Activated T-helper 1 cell treated with anti-CD3 and anti-CD28 coated beads, Interleukin-12 subunit alpha, Interleukin-12 subunit beta, Interleukin-2, Interleukin-4 antibody, amounts not matched to agents 30 ng/mL and 10 ng/mL and 1 ng/mL, durations not matched to agents 14 hours and 24 hours and 36 hours (primary cell): ENCODE measurements around the gene EGF. TPM values are rescaled to one million over a fixed set of nuclear protein-coding genes. Genes with fewer than 3 reads are reported as not detected.
"Not testable (repeated sequence)": the region's sequence is repeated elsewhere in the genome, so short reads cannot be mapped to it uniquely, and the experiment has no call there.

Experiments
- DNase-seq: peaks from one replicate; pipeline ENCODE4 v3.0.0; 2021; ENCODE audit warnings: low spot score
- H3K27ac Mint-ChIP-seq: one replicate; pipeline ENCODE4 v1.8.0; 2021; ENCODE audit warnings: mild to moderate bottlenecking, mixed read lengths
- H3K27me3 Mint-ChIP-seq: one replicate; pipeline ENCODE4 v1.8.0; 2022; ENCODE audit warnings: mild to moderate bottlenecking, moderate library complexity, mixed read lengths; ENCODE audit not compliant: insufficient read depth
- H3K36me3 Mint-ChIP-seq: one replicate; pipeline ENCODE4 v1.8.0; 2021; ENCODE audit warnings: low read depth, mixed read lengths
- H3K4me1 Mint-ChIP-seq: one replicate; pipeline ENCODE4 v1.8.0; 2021; ENCODE audit warnings: low read depth, mixed read lengths
- H3K4me3 Mint-ChIP-seq: one replicate; pipeline ENCODE4 v1.8.0; 2021; ENCODE audit warnings: mild to moderate bottlenecking, moderate library complexity, mixed read lengths
- H3K9me3 Mint-ChIP-seq: one replicate; pipeline ENCODE4 v1.8.0; 2021; ENCODE audit warnings: mixed read lengths
- intact Hi-C: fragments of 100-400 bp; cut with micrococcal nuclease; formaldehyde crosslinking; loops from one replicate; pipeline ENCODE4 v1.15.1; 2024
- total RNA-seq: library from RNA; stranded (reverse); gene quantifications from 2 replicates; pipeline ENCODE4 v1.2.3, GENCODE V29; 2022

The EGF gene
- total RNA-seq, 1 donor from 2014 or later, result not detected

DNA sequence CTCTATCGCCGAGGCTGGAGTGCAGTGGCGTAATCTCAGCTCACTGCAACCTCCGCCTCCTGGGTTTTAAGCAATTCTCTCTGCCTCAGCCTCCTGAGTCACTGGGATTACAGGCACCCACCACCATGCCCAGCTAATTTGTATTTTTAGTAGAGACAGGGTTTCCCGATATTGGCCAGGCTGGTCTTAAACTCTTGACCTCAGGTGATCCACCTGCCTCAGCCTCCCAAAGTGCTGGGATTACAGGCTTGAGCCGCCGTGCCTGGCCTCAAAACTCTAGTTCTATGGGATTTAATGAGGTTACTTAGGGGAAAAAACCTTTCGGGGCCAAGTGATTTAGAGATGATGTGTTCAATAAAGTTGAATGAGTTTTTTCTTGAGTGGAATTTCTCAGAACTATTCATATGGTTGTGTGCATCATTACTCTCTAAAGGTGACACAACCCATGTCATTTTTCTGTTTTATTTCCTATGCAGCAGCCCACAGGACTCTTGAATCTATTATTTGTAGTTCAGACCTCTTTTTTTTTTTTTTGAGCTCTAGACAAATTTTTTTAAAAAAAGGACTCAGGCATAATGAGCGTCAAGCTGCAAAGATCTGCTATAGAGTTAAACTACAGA is 36.5 kb downstream of the EGF start:
- DNase-seq, intact Hi-C loops, H3K4me1 Mint-ChIP-seq, H3K4me3 Mint-ChIP-seq, H3K27ac Mint-ChIP-seq, H3K9me3 Mint-ChIP-seq, H3K27me3 Mint-ChIP-seq, H3K36me3 Mint-ChIP-seq: not testable (repeated sequence)

GRCh38 chr4:109952612-109953011 is 39.9 kb downstream of the EGF start:
- no peak overlapping the region for H3K27ac Mint-ChIP-seq
- intact Hi-C loops, result no loop called here
- H3K4me3 Mint-ChIP-seq, result no peak overlapping the region
- H3K27me3 Mint-ChIP-seq, result peaks cover 3% of the 10 kb centered on the region
- H3K4me1 Mint-ChIP-seq, result no peaks in the 10 kb centered on the region
- no peaks in the 10 kb centered on the region for H3K9me3 Mint-ChIP-seq
- DNase-seq, result no peak
- no peaks in the 10 kb centered on the region for H3K36me3 Mint-ChIP-seq

DNA sequence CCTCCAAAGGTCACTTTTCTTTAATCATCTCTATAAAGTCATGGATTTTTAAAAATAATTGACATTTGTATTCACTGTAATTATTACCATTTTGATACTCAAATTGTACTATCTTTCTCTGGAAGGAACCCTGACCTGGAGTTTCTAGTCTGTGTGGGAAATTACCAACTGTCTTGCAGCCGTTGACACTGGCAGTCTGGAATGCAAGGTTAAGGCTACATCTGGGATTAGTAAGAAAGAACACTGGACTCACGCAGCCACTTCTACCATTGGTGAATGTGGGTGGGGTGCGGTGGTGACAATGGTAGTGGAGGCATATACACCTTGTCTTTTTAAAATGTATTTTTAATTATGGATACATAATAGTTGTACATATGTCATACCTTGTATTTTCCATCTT is 40.9 kb downstream of the EGF start:
- intact Hi-C loops, result no loop called here
- Mint-ChIP-seq H3K4me3 (no peak overlapping the region), H3K36me3 (no peaks in the 10 kb centered on the region), H3K27ac (no peak overlapping the region), H3K4me1 (no peaks in the 10 kb centered on the region), H3K9me3 (no peaks in the 10 kb centered on the region), H3K27me3 (peaks cover 3% of the 10 kb centered on the region)
- no peak for DNase-seq

DNA sequence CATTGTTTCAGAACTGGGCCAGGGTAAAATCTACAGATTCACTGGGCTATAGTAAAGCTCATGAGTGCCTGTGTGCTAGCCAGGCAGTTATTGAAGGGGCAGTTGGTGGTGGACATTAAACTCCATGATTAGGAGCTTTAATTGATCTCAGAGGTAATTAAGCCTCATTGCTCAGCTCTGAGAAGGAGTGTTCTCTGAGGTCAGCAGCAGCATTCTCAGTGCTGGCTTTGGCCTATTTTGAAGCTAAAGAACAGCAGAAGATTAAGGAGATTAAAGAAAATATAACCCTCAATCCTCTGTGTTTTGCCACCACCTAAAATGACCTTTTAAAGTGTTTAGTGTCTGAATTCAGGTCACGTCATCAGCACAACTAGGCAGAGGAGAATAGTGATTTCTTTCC is 42.5 kb downstream of the EGF start:
- no peaks in the 10 kb centered on the region for H3K4me1 Mint-ChIP-seq
- DNase-seq, result no peak
- intact Hi-C loops, result no loop called here
- no peaks in the 10 kb centered on the region for H3K9me3 Mint-ChIP-seq
- no peak overlapping the region for H3K4me3 Mint-ChIP-seq
- no peaks in the 10 kb centered on the region for H3K36me3 Mint-ChIP-seq
- peaks cover 3% of the 10 kb centered on the region for H3K27me3 Mint-ChIP-seq
- H3K27ac Mint-ChIP-seq, result no peak overlapping the region

- Mint-ChIP-seq H3K27me3 (peaks cover 7% of the 10 kb centered on the region), H3K9me3 (no peaks in the 10 kb centered on the region), H3K4me1 (no peaks in the 10 kb centered on the region), H3K27ac (no peak overlapping the region), H3K36me3 (no peaks in the 10 kb centered on the region), H3K4me3 (no peak overlapping the region)
- DNase-seq, result no peak
- intact Hi-C loops, result no loop called here
Measured at GRCh38 chr4:109957227-109957626, 44.5 kb downstream of the EGF start.

GRCh38 chr4:109959195-109959594 is 46.5 kb downstream of the EGF start:
- Mint-ChIP-seq H3K9me3 (no peaks in the 10 kb centered on the region), H3K36me3 (no peaks in the 10 kb centered on the region), H3K27me3 (peaks cover 10% of the 10 kb centered on the region), H3K27ac (no peak overlapping the region), H3K4me1 (no peaks in the 10 kb centered on the region), H3K4me3 (no peak overlapping the region)
- no peak for DNase-seq
- intact Hi-C loops, result no loop called here

- Mint-ChIP-seq H3K27ac (no peak overlapping the region), H3K27me3 (peaks cover 20% of the 10 kb centered on the region), H3K36me3 (no peaks in the 10 kb centered on the region), H3K4me3 (no peak overlapping the region), H3K9me3 (no peaks in the 10 kb centered on the region), H3K4me1 (no peaks in the 10 kb centered on the region)
- DNase-seq, result no peak
- intact Hi-C loops, result no loop called here
Measured at GRCh38 chr4:109962401-109962800, 49.7 kb downstream of the EGF start.

DNA sequence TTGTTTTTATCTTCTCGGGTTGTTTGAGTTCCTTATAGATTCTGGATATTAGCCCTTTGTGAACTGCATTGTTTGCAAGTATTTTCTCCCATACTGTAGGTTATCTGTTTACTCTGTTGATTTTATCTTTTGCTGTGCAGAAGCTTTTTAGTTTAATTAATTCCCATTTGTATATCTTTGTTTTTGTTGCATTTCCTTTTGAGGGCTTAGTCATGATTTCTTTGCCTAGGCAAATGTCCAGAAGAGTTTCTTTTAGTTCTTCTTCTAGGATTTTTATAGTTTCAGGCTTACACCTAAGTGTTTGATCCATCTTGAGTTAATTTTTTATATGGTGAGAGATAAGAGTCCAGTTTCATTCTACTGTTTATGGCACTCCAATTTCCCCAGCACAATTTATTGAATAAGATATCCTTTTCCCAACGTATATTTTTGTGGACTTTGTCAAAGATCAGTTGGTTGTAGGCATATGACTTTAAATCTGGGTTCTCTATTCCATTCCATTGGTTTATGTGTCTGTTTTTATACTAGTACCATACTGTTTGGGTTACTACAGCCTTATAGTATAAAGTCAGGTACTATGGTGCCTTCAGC is 54.3 kb downstream of the EGF start:
- no peak overlapping the region for H3K4me3 Mint-ChIP-seq
- peaks cover 16% of the 10 kb centered on the region for H3K27me3 Mint-ChIP-seq
- intact Hi-C loops, result no loop called here
- H3K27ac Mint-ChIP-seq, result no peak overlapping the region
- DNase-seq, result no peak
- peaks cover 9% of the 10 kb centered on the region for H3K4me1 Mint-ChIP-seq
- H3K36me3 Mint-ChIP-seq, result no peaks in the 10 kb centered on the region
- no peaks in the 10 kb centered on the region for H3K9me3 Mint-ChIP-seq

GRCh38 chr4:109967798-109968520 is 55.3 kb downstream of the EGF start:
- DNase-seq, result no peak
- no peak overlapping the region for H3K4me3 Mint-ChIP-seq
- no peaks in the 10 kb centered on the region for H3K36me3 Mint-ChIP-seq

GRCh38 chr4:109969087-109969486 is 56.4 kb downstream of the EGF start:
- no peak for DNase-seq
- H3K36me3 Mint-ChIP-seq, result no peaks in the 10 kb centered on the region
- H3K27ac Mint-ChIP-seq, result no peak overlapping the region
- no peak overlapping the region for H3K4me3 Mint-ChIP-seq
- peaks cover 15% of the 10 kb centered on the region for H3K4me1 Mint-ChIP-seq
- intact Hi-C loops, result no loop called here
- no peaks in the 10 kb centered on the region for H3K9me3 Mint-ChIP-seq
- peaks cover 16% of the 10 kb centered on the region for H3K27me3 Mint-ChIP-seq

More at GRCh38 chr4:109967798-109968520, 55.3 kb downstream of the EGF start:
- Mint-ChIP-seq H3K27ac (no peak overlapping the region), H3K4me1 (peaks cover 9% of the 10 kb centered on the region), H3K27me3 (peaks cover 11% of the 10 kb centered on the region), H3K9me3 (no peaks in the 10 kb centered on the region)
- intact Hi-C loops, result no loop called here

DNA sequence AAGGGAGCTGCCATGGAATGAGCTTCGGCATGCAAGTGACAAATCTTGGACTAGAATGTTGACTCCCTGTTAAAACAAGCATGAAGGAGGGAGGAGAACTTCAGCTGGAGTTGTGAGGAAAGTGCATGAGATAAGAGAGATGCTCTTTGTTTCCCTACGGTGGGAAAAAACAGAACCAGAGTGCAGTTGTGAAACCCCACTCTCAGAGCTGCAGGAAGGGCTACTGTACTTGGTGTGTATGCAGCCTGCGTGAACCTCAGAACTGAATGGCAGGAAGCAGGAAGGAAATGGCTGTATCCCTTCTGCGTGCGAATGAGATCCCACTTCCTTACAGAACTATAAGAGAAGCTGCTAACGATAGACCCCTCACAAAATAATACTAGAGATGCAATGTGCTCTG is 57.2 kb downstream of the EGF start:
- intact Hi-C loops, result no loop called here
- Mint-ChIP-seq H3K4me3 (no peak overlapping the region), H3K27ac (no peak overlapping the region), H3K36me3 (no peaks in the 10 kb centered on the region), H3K27me3 (peaks cover 17% of the 10 kb centered on the region), H3K9me3 (no peaks in the 10 kb centered on the region), H3K4me1 (peaks cover 15% of the 10 kb centered on the region)
- no peak for DNase-seq

DNA sequence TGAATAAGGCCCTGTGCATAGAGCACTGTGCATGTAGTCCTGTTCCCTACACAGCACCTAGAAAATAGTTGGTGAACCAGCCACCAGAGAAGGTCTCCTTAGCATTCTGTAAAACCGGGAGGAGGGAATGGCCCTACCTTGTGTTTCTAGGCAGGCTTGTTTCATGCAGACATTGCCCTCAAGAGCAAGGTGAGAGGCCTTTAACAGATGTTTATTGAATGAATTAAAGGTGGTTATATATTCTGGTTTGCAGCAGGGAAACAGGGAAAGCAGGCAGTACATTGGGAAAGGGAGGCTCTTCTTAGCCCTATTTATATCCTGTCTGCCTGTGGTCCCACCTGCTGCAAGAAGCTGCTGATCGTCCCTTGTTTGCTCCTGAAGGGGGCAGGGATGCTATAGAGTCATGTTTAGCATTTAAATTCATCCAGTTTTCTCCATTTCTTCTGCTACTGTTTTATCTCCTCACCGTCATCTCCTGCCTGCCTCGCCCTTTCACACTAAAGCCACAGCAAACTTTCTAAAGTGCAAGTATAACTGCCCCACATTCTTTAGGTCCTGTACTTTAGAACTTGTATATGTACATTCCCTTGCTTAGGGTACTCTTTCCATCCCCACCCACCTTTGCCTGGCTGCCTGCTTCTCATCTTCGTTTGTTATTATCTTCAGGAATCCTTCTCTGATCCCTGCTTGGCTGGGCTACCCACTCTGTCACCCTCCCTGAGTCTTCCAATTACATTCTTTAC is 60.3 kb downstream of the EGF start:
- intact Hi-C loops, result no loop called here

GRCh38 chr4:109973529-109973905 is 60.8 kb downstream of the EGF start:
- DNase-seq, result no peak
- no peak overlapping the region for H3K27ac Mint-ChIP-seq
- no peaks in the 10 kb centered on the region for H3K9me3 Mint-ChIP-seq
- peaks cover 15% of the 10 kb centered on the region for H3K4me1 Mint-ChIP-seq
- intact Hi-C loops, result no loop called here
- no peak overlapping the region for H3K4me3 Mint-ChIP-seq
- H3K27me3 Mint-ChIP-seq, result peaks cover 22% of the 10 kb centered on the region
- H3K36me3 Mint-ChIP-seq, result no peaks in the 10 kb centered on the region

More for the DNA sequence above, 60.3 kb downstream of the EGF start:
- no peaks in the 10 kb centered on the region for H3K9me3 Mint-ChIP-seq
- H3K36me3 Mint-ChIP-seq, result no peaks in the 10 kb centered on the region
- H3K4me3 Mint-ChIP-seq, result no peak overlapping the region
- H3K27me3 Mint-ChIP-seq, result peaks cover 22% of the 10 kb centered on the region
- no peak for DNase-seq
- H3K4me1 Mint-ChIP-seq, result peaks cover 15% of the 10 kb centered on the region
- no peak overlapping the region for H3K27ac Mint-ChIP-seq
